Osteocyte (in vitro differentiated cells): ENCODE results near the gene IPO11. TPM values are rescaled to one million over a fixed set of nuclear protein-coding genes. Genes with fewer than 3 reads are reported as not detected.

ENCODE experiments used
- DNase-seq: peaks from one replicate; pipeline ENCODE4 v3.0.0; 2021; ENCODE audit warnings: mixed read lengths; ENCODE audit not compliant: unreplicated experiment; ENCODE audit errors: extremely low spot score
- H3K27ac Mint-ChIP-seq: one replicate; pipeline ENCODE4 v1.8.0; 2021; ENCODE audit warnings: mild to moderate bottlenecking, mixed read lengths; ENCODE audit not compliant: unreplicated experiment
- H3K27me3 Mint-ChIP-seq: one replicate; pipeline ENCODE4 v1.8.0; 2021; ENCODE audit warnings: mixed read lengths; ENCODE audit not compliant: unreplicated experiment
- H3K36me3 Mint-ChIP-seq: one replicate; pipeline ENCODE4 v1.8.0; 2021; ENCODE audit warnings: mixed read lengths; ENCODE audit not compliant: unreplicated experiment
- H3K4me1 Mint-ChIP-seq: one replicate; pipeline ENCODE4 v1.8.0; 2021; ENCODE audit warnings: mixed read lengths; ENCODE audit not compliant: unreplicated experiment
- H3K4me3 Mint-ChIP-seq: one replicate; pipeline ENCODE4 v1.8.0; 2021; ENCODE audit warnings: mild to moderate bottlenecking, moderate library complexity, mixed read lengths; ENCODE audit not compliant: unreplicated experiment
- H3K9me3 Mint-ChIP-seq: one replicate; pipeline ENCODE4 v1.8.0; 2021; ENCODE audit warnings: mixed read lengths; ENCODE audit not compliant: unreplicated experiment
- total RNA-seq: library from RNA; stranded (reverse); gene quantifications from 2 replicates; pipeline ENCODE4 v1.2.1, GENCODE V29; 2021
- TF ChIP-seq, protein P1 (sequence below): fragments of 200-600 bp; sonication (generic); IDR thresholded peaks from 2 replicates; pipeline ENCODE4 v1.5.0; 2021; ENCODE audit warnings: antibody characterized with exemption, mild to moderate bottlenecking, moderate library complexity

Gene IPO11
- total RNA-seq, 1 donor from 2014 or later = 30.6 TPM

DNA sequence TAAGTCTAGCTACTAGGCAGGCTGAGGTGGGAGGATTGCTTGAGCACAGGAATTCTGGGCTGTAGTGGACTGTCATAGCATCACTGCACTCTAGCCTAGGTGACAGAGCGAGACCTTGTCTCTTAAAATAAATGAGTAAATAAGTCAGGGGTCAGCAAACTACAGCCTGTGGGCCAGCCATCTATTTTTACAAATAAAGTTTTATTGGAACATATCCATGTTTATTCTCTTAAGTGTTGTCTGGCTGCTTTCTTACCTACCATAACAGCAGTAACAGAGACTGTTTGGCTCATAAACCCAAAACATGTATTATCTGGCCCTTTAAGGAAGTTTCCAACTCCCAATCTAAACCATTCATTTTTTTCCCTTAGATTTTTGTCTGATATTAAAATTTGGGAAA, 38.5 kb upstream of the IPO11 start:
- peaks cover 29% of the 10 kb centered on the region for H3K36me3 Mint-ChIP-seq
- H3K27me3 Mint-ChIP-seq = no peaks in the 10 kb centered on the region
- no peaks in the 10 kb centered on the region for H3K9me3 Mint-ChIP-seq
- no peak for DNase-seq
- no peak overlapping the region for H3K4me3 Mint-ChIP-seq
- no peak overlapping the region for H3K27ac Mint-ChIP-seq
- TF ChIP-seq, protein P1, sequence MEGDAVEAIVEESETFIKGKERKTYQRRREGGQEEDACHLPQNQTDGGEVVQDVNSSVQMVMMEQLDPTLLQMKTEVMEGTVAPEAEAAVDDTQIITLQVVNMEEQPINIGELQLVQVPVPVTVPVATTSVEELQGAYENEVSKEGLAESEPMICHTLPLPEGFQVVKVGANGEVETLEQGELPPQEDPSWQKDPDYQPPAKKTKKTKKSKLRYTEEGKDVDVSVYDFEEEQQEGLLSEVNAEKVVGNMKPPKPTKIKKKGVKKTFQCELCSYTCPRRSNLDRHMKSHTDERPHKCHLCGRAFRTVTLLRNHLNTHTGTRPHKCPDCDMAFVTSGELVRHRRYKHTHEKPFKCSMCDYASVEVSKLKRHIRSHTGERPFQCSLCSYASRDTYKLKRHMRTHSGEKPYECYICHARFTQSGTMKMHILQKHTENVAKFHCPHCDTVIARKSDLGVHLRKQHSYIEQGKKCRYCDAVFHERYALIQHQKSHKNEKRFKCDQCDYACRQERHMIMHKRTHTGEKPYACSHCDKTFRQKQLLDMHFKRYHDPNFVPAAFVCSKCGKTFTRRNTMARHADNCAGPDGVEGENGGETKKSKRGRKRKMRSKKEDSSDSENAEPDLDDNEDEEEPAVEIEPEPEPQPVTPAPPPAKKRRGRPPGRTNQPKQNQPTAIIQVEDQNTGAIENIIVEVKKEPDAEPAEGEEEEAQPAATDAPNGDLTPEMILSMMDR = no peak
- H3K4me1 Mint-ChIP-seq = no peaks in the 10 kb centered on the region

DNA sequence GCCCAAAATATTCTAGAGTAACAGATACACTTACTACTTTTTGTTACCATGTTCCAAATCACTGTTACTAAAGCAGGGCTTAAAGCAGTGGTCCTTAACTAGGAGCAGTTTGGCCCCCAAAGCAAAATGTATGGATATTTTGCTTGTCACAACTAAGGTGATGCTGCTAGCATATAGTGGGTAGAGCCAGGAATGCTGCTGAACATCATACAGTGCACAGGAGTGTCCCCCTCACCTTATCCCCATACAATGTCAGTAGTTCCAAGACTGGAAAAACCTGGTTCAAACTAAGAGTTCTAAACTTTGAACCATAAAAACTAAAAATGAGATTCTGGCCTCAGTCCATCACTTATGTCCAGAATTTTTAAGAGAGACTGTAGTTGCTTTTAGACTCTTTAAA, 36.9 kb upstream of the IPO11 start:
- H3K36me3 Mint-ChIP-seq = peaks cover 32% of the 10 kb centered on the region

DNA sequence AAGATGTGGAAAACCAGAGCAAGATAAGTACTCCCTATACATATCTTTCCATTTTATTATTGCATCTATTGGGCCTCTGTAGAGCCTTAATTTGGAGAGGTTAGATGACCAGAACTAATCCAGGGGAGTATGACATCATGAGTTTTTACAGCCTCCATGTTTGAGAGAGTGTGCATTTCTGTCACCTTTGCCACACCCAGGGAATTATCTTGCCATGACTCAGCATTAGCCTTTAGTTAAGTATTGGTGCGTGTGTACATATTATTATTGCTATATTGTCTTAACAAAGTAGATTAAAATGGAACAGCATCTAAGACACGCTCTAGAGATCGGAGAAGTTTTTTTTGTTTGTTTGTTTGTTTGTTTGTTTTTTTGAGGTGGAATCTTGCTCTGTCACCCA, 36.5 kb upstream of the IPO11 start:
- Mint-ChIP-seq H3K4me1 (no peaks in the 10 kb centered on the region), H3K27me3 (no peaks in the 10 kb centered on the region), H3K27ac (no peak overlapping the region), H3K4me3 (no peak overlapping the region), H3K36me3 (peaks cover 34% of the 10 kb centered on the region), H3K9me3 (no peaks in the 10 kb centered on the region)
- no peak for DNase-seq
- TF ChIP-seq, protein P1 = no peak

More for the DNA sequence above, 36.9 kb upstream of the IPO11 start:
- TF ChIP-seq, protein P1 = no peak
- H3K4me3 Mint-ChIP-seq = no peak overlapping the region
- DNase-seq = no peak
- no peak overlapping the region for H3K27ac Mint-ChIP-seq
- no peaks in the 10 kb centered on the region for H3K9me3 Mint-ChIP-seq
- H3K27me3 Mint-ChIP-seq = no peaks in the 10 kb centered on the region
- no peaks in the 10 kb centered on the region for H3K4me1 Mint-ChIP-seq

DNA sequence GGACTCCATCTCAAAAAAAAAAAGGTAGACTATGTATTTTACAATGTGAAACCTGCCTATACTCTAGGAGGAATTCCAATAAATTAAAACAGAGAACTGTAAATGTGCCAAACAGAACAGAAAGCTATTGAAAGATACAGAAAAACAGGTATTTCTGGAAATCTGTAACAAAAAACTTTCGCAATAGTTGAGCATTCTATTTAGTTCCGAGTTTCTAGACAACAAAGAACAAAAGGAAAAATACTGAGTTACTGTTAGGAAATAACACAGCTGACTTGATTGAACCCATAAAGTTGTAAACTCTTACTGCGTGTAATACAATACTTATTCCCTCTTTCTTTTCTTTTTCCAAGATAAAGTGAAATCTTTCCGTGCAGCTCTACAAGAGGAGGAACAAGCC, 27.4 kb upstream of the IPO11 start:
- Mint-ChIP-seq H3K27ac (no peak overlapping the region), H3K36me3 (peaks cover 33% of the 10 kb centered on the region), H3K4me1 (no peaks in the 10 kb centered on the region), H3K27me3 (no peaks in the 10 kb centered on the region), H3K4me3 (no peak overlapping the region), H3K9me3 (no peaks in the 10 kb centered on the region)
- DNase-seq = no peak
- TF ChIP-seq, protein P1 = no peak

DNA sequence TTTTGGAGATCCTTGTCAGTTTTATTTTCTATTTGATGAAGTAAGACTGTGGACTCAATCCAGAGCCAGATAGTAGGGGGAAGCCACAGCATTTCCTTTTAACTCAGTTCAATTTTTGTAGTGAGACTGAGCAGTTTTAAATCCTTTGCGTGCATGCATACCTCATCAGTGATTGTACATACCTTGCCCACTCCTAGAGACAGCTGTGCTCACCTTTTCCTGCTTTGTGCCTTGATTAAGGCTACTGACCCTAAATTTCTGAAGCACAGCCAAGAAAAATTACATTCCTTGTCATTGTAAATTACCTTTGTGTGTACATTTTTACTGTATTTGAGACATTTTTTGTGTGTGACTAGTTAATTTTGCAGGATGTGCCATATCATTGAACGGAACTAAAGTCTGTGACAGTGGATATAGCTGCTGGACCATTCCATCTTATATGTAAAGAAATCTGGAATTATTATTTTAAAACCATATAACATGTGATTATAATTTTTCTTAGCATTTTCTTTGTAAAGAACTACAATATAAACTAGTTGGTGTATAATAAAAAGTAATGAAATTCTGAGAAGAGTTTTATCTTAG, 26.7 kb upstream of the IPO11 start:
- Mint-ChIP-seq H3K36me3 (peaks cover 28% of the 10 kb centered on the region), H3K4me3 (no peak overlapping the region), H3K27ac (no peak overlapping the region), H3K4me1 (no peaks in the 10 kb centered on the region), H3K27me3 (no peaks in the 10 kb centered on the region), H3K9me3 (no peaks in the 10 kb centered on the region)
- no peak for DNase-seq
- TF ChIP-seq, protein P1 = no peak
